PC-9 (cell line): Measurements from ENCODE around the gene LNP1.

Source experiments
- EZH2 ChIP-seq: fragments of 200-600 bp; sonication (generic); IDR thresholded peaks from 2 replicates; pipeline ENCODE4 v1.8.0; 2017; ENCODE audit warnings: antibody characterized with exemption, low read depth
- TF ChIP-seq, protein P1 (sequence below): fragments of 200-600 bp; sonication (generic); conservative IDR thresholded peaks from 2 replicates; pipeline ENCODE4 v1.6.1; 2017; ENCODE audit warnings: mixed run types, antibody characterized with exemption, mild to moderate bottlenecking, moderate library complexity

DNA sequence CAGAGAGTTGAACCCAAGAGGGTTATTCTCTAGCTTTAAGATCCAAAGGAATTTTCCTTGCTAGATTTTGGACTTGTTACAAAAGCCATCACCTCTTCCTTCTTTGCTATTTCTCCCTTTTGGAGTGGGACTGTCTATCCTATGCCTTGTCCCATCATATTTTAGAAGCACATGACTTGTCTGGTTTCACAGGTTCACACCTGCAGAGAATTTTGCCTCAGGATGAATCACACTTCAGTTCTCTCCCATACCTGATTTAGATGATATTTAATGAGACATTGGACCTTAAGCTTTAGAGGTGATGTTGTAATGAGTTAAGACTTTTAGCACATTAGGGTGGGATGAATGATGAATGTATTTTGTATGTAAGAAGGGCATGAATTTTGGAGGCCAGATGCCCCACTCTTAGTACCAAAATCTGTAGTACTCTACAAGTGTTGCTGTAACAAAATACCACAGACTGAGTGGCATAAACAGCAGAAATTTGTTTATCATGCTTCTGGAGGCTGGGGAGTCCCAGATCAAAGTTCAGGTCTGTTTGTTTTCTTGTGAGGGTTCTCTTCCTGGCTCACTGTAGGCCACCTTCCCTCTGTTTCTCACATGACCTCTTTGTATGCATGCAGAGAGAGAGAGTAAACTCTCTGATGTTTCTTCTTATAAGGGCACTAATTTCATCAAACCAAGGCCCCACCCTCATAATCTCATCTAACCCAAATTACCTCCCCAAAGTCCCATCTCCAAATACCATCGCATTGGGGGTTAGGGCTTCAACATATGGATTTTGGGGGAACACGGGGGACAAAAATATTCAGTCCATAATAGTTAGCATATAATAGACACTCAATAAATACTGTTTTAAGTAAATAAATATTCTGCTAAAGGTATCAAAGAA lies 10.0 kb downstream of the LNP1 start:
- TF ChIP-seq, protein P1, sequence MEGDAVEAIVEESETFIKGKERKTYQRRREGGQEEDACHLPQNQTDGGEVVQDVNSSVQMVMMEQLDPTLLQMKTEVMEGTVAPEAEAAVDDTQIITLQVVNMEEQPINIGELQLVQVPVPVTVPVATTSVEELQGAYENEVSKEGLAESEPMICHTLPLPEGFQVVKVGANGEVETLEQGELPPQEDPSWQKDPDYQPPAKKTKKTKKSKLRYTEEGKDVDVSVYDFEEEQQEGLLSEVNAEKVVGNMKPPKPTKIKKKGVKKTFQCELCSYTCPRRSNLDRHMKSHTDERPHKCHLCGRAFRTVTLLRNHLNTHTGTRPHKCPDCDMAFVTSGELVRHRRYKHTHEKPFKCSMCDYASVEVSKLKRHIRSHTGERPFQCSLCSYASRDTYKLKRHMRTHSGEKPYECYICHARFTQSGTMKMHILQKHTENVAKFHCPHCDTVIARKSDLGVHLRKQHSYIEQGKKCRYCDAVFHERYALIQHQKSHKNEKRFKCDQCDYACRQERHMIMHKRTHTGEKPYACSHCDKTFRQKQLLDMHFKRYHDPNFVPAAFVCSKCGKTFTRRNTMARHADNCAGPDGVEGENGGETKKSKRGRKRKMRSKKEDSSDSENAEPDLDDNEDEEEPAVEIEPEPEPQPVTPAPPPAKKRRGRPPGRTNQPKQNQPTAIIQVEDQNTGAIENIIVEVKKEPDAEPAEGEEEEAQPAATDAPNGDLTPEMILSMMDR = no peak
- no peak for TF ChIP-seq EZH2
